ENCODE data around the gene GCHFR.

The GCHFR gene

DNA sequence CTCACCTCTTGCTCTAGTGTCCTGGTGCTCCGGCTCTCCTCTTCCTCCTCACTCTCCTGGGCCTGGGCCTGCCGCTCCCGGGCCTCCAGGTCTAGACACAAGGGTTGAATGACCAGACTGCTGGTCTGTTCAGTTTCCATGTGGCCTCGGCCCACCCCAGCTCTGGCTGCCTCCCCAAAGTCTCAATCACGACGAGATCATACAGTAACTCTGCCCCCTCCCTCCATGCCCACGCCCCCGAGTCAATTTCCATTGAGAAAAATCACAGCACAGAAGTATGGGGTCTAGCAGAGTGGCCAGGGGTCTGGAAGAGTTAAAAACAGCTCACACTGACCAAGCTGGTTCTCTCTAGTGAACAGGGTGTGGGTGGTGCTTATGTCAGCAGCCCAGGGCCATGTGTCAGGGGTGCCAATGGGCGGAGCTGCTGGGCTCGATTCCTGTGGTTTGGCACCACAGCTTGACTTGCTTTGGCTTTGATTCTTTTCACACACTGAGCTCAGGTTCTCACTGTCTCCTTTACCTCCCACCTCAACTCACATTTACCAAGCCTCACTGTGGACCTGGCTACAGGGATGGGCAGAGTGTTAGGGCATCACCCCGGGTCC, 12.8 kb downstream of the GCHFR start:
- peak overlapping the region; percentile 9 for H3K27ac Mint-ChIP-seq
- DNase-seq: no peak

GRCh38 chr15:40782609-40783227, 18.9 kb downstream of the GCHFR start:
- peak; percentile 68 for DNase-seq
- peak; percentile 99 to 100 for ATAC-seq (replicated peaks)
- peaks cover 12 to 15% of the 10 kb centered on the region in 2 donors for H3K4me1 Mint-ChIP-seq
- no peaks in the 10 kb centered on the region for H3K9me3 Mint-ChIP-seq
- peaks cover 0 to 12% of the 10 kb centered on the region in 2 donors for H3K36me3 Mint-ChIP-seq
- no peak overlapping the region for H3K4me3 Mint-ChIP-seq
- no peaks in the 10 kb centered on the region for H3K27me3 Mint-ChIP-seq
- H3K27ac Mint-ChIP-seq: no peak overlapping the region

More for the DNA sequence above, 12.8 kb downstream of the GCHFR start:
- H3K9me3 Mint-ChIP-seq: no peaks in the 10 kb centered on the region
- H3K27me3 Mint-ChIP-seq: no peaks in the 10 kb centered on the region
- H3K4me1 Mint-ChIP-seq: peaks cover 8 to 16% of the 10 kb centered on the region in 2 donors
- ATAC-seq (replicated peaks): peak in 1 of 2 donors; percentile 46
- no peak overlapping the region for H3K4me3 Mint-ChIP-seq
- H3K36me3 Mint-ChIP-seq: peaks cover 34 to 51% of the 10 kb centered on the region in 2 donors

DNA sequence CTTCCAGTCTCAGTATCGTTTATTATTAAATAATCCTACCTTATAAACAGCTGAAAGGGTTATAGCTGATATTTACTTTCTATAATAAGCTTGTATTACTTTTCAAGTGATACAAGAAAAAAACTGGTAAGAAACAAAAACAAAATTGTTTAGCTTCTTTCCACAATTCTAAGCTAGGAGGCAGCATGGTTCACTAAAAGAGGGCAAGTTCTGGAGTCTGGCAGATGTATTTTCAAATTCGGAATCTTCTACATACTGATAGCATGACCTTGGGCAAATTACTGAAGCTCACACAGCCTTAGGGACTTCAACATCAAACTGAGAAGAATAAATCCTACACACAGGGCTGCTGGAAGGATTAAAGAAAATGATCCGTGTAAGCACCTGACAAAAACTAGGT, 21.3 kb downstream of the GCHFR start:
- DNase-seq (no peak), ATAC-seq (replicated peaks) (no peak)
- Mint-ChIP-seq H3K4me3 (no peak overlapping the region), H3K27ac (no peak overlapping the region), H3K36me3 (peaks cover 6 to 7% of the 10 kb centered on the region in 2 donors), H3K9me3 (no peaks in the 10 kb centered on the region), H3K4me1 (peaks cover 21 to 30% of the 10 kb centered on the region in 2 donors), H3K27me3 (no peaks in the 10 kb centered on the region)

DNA sequence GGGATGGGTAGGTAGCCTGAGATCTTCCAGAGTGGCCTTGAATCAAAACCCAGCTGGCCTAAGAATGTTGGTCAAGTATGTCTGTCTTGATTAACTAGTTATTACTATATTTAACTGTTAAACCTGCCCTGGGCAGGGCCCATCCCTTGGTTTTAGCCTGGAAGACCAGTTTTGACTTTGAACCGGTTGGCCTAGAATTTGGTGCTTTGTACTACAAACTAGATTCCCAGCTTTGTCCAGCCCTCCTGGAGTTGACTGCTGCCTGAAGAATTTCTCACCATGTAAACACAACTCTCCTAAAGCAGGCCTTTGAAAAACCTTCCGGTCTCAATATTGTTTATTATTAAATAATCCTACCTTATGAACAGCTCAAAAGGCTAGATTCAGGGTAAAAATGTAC, 21.9 kb downstream of the GCHFR start:
- no peak overlapping the region for H3K27ac Mint-ChIP-seq
- H3K4me3 Mint-ChIP-seq: no peak overlapping the region
- no peaks in the 10 kb centered on the region for H3K9me3 Mint-ChIP-seq
- peaks cover 6 to 7% of the 10 kb centered on the region in 2 donors for H3K36me3 Mint-ChIP-seq
- DNase-seq: no peak
- no peaks in the 10 kb centered on the region for H3K27me3 Mint-ChIP-seq
- no peak for ATAC-seq (replicated peaks)
- peaks cover 21 to 30% of the 10 kb centered on the region in 2 donors for H3K4me1 Mint-ChIP-seq

DNA sequence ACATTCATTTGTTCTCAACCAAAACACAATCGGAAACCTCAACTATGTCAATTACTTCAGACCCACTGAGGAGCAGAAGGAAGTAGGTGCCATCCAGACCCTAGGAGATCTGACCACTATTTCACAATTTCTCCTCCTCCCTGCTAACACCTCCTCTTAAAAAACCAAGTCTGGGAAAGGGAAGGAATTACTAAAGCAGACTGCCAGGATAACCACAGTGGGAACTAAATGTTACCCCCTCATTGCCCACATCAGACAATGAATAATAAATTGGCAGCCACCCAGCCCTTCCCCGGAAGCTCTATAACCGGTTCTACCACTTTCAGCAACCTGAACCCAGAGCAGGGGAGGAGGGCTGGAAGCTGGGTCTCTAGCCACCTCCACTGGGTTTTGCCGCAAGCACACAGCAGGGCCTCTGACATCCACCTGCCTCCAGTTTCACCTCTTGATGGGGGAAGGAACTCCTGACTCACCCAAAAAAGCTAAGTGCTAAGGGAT, 23.5 kb downstream of the GCHFR start:
- no peaks in the 10 kb centered on the region for H3K9me3 Mint-ChIP-seq
- ATAC-seq (replicated peaks) (peak; percentile 29 to 35), DNase-seq (no peak)
- H3K36me3 Mint-ChIP-seq: peaks cover 6% of the 10 kb centered on the region in 2 donors
- H3K27ac Mint-ChIP-seq: no peak overlapping the region
- no peaks in the 10 kb centered on the region for H3K27me3 Mint-ChIP-seq
- H3K4me1 Mint-ChIP-seq: peaks cover 21 to 28% of the 10 kb centered on the region in 2 donors
- H3K4me3 Mint-ChIP-seq: no peak overlapping the region

DNA sequence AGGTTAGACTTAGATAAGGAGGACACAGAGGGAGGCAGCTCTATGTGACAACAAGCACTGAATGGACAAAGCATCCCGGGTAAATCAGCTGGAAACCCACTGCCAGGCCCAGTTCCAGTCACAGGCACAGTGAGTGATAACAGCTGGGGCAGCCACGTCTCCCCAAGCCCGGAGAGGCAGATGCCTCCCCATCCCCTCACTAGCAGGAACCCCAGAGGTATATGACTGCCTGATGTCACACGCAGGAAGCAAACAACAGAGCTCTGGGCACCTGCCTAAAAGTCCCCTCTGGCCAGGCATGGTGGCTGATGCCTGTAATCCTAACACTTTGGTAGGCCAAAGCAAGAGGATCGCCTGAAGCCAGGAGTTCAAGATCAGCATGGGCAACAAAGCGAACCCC, 24.1 kb downstream of the GCHFR start:
- no peaks in the 10 kb centered on the region for H3K9me3 Mint-ChIP-seq
- H3K27me3 Mint-ChIP-seq: no peaks in the 10 kb centered on the region
- peaks cover 18 to 25% of the 10 kb centered on the region in 2 donors for H3K4me1 Mint-ChIP-seq
- H3K4me3 Mint-ChIP-seq: no peak overlapping the region
- DNase-seq (no peak), ATAC-seq (replicated peaks) (no peak)
- peaks cover 5 to 6% of the 10 kb centered on the region in 2 donors for H3K36me3 Mint-ChIP-seq
- peak overlapping the region; percentile 25 for H3K27ac Mint-ChIP-seq

DNA sequence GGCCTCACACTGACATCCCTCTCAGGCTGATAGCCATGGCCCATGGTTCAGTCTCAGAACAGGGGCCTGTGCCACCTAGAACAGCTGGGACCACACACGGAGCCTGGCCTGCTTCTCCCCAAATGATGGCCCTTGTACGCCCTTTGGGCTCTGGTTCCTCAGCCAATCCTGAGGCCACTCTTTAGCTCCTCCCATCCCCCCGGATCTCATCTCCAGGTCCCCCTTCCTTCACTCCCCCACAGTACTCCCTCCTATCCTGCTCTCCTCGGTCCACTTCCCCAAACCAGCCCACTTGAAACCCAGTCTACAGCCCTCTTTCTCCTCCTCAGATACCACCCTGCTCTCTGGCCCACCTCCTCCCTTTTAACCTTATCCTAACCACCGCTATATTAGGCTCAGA, 25.3 kb downstream of the GCHFR start:
- no peak for DNase-seq
- H3K36me3 Mint-ChIP-seq: peaks cover 10 to 11% of the 10 kb centered on the region in 2 donors
- H3K27me3 Mint-ChIP-seq: no peaks in the 10 kb centered on the region
- H3K9me3 Mint-ChIP-seq: no peaks in the 10 kb centered on the region
- H3K4me3 Mint-ChIP-seq: no peak overlapping the region
- peaks cover 18 to 25% of the 10 kb centered on the region in 2 donors for H3K4me1 Mint-ChIP-seq
- H3K27ac Mint-ChIP-seq: no peak overlapping the region
- no peak for ATAC-seq (replicated peaks)

DNA sequence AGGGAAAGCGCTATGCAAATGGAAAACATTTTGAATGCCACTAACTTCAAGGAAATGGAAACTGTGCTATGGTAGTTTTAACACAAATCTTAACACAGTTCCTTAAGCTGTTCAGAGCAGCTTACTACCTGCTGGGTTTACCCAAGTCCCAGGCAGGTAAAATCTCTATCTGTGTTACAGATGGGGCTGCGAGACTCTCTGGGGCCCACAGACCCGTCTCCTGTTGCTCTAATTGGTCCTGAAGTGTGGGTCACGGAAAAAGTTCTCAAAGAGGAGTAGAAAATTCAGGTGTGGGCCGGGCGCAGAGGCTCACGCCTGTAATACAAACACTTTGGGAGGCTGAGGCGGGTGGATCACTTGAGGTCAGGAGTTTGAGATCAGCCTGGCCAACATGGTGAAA, 26.1 kb downstream of the GCHFR start:
- Mint-ChIP-seq H3K27me3 (no peaks in the 10 kb centered on the region), H3K9me3 (no peaks in the 10 kb centered on the region), H3K4me3 (no peak overlapping the region), H3K36me3 (peaks cover 10 to 12% of the 10 kb centered on the region in 2 donors), H3K27ac (no peak overlapping the region), H3K4me1 (peaks cover 19 to 28% of the 10 kb centered on the region in 2 donors)
- DNase-seq: no peak
- no peak for ATAC-seq (replicated peaks)

GRCh38 chr15:40790718-40791117, 26.9 kb downstream of the GCHFR start:
- Mint-ChIP-seq H3K27ac (no peak overlapping the region), H3K36me3 (peaks cover 12 to 14% of the 10 kb centered on the region in 2 donors), H3K9me3 (no peaks in the 10 kb centered on the region), H3K4me3 (no peak overlapping the region), H3K27me3 (no peaks in the 10 kb centered on the region), H3K4me1 (peaks cover 20 to 35% of the 10 kb centered on the region in 2 donors)
- DNase-seq (no peak), ATAC-seq (replicated peaks) (no peak)

GRCh38 chr15:40792394-40792793, 28.5 kb downstream of the GCHFR start:
- ATAC-seq (replicated peaks) (no peak), DNase-seq (no peak)
- Mint-ChIP-seq H3K27me3 (no peaks in the 10 kb centered on the region), H3K4me1 (peaks cover 14 to 28% of the 10 kb centered on the region in 2 donors), H3K4me3 (no peak overlapping the region), H3K9me3 (no peaks in the 10 kb centered on the region), H3K27ac (no peak overlapping the region), H3K36me3 (peaks cover 12 to 14% of the 10 kb centered on the region in 2 donors)

DNA sequence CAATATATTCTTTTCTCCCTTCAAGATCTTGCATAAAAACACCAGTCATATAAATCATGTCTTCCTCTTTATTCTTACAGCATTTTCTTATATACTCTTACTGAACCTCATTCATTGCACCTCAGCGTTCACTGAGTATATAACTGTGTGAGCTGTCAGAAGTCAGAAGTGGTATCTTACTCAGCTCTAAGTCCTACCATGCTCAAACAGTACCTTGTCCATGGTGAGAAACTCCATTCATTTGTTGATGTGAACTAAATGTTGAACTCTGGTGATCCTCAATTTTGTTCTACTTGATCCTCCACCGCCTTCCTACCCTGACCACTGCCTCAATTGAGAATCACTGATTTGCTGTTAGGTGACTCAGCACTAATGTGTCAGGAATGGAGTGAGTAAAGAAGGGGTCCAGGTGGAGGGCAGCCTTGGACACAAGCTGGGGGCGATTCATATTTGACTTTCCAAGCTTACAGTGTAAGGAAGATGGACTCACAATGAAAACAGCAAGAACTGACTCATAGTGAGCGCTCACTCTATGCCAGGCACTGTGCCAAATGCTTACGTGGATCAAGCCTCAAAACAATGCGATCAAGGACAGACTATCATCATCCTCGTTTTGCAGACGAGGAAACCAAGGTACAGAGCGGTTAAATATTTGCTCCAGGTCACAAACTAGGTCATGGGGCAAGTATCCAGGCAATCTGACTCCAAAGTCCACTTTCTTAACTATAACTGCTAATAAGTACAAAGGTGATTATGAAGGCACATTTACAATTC, 29.5 kb downstream of the GCHFR start:
- H3K4me3 Mint-ChIP-seq: no peak overlapping the region
- DNase-seq: no peak
- no peaks in the 10 kb centered on the region for H3K27me3 Mint-ChIP-seq
- no peaks in the 10 kb centered on the region for H3K9me3 Mint-ChIP-seq
- ATAC-seq (replicated peaks): no peak
- H3K27ac Mint-ChIP-seq: no peak overlapping the region
- peaks cover 17 to 22% of the 10 kb centered on the region in 2 donors for H3K36me3 Mint-ChIP-seq
- H3K4me1 Mint-ChIP-seq: peaks cover 13 to 26% of the 10 kb centered on the region in 2 donors

GRCh38 chr15:40796041-40796440, 32.2 kb downstream of the GCHFR start:
- no peak overlapping the region for H3K27ac Mint-ChIP-seq
- peaks cover 8 to 21% of the 10 kb centered on the region in 2 donors for H3K4me1 Mint-ChIP-seq
- no peak for ATAC-seq (replicated peaks)
- no peaks in the 10 kb centered on the region for H3K9me3 Mint-ChIP-seq
- peaks cover 14 to 30% of the 10 kb centered on the region in 2 donors for H3K36me3 Mint-ChIP-seq
- no peaks in the 10 kb centered on the region for H3K27me3 Mint-ChIP-seq
- H3K4me3 Mint-ChIP-seq: no peak overlapping the region
- DNase-seq: no peak

GRCh38 chr15:40796512-40796911, 32.6 kb downstream of the GCHFR start:
- Mint-ChIP-seq H3K9me3 (no peaks in the 10 kb centered on the region), H3K36me3 (peaks cover 17 to 33% of the 10 kb centered on the region in 2 donors), H3K27me3 (no peaks in the 10 kb centered on the region), H3K27ac (no peak overlapping the region), H3K4me3 (no peak overlapping the region), H3K4me1 (peaks cover 10 to 21% of the 10 kb centered on the region in 2 donors)
- no peak for ATAC-seq (replicated peaks)
- no peak for DNase-seq

DNA sequence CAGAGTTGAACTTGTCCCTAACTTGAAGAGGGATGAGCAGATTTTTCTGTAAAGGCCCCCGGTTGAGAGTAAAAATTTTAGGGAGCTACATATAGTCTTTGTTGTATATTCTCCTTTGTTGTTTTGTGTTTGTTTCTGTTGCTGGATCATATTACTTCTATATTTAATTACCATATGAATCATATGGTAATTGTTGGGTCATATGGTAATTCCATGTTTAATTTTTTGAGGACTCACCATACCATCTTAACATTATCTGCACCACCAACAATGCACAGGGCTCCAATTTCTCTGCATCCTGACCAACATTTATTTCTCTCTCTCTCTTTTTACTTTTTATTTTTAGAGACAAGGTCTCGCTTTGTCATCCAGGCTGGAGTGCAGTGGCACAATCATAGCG, 35.7 kb downstream of the GCHFR start:
- Mint-ChIP-seq H3K36me3 (peaks cover 17 to 35% of the 10 kb centered on the region in 2 donors), H3K4me3 (no peak overlapping the region), H3K27me3 (no peaks in the 10 kb centered on the region), H3K4me1 (peaks cover 18 to 27% of the 10 kb centered on the region in 2 donors), H3K9me3 (no peaks in the 10 kb centered on the region), H3K27ac (no peak overlapping the region)
- ATAC-seq (replicated peaks): no peak
- no peak for DNase-seq
